Superior temporal gyrus (tissue), 1 donor: ENCODE measurements around the gene SLC29A4.
A peak's percentile ranks its signal among the peaks of the same experiment; 100 is the strongest.
"Not testable (repeated sequence)": the region's sequence is repeated elsewhere in the genome, so short reads cannot be mapped to it uniquely, and the experiment has no call there.

Source experiments
- DNase-seq: peaks from one replicate; pipeline ENCODE4 v3.0.0-alpha.2; 2016; ENCODE audit errors: extremely low spot score

Gene SLC29A4

GRCh38 chr7:5274441-5274840, 8.3 kb upstream of the SLC29A4 start:
- DNase-seq = no peak

GRCh38 chr7:5274985-5275431, 7.7 kb upstream of the SLC29A4 start:
- DNase-seq = not testable (repeated sequence)

GRCh38 chr7:5275510-5275909, 7.2 kb upstream of the SLC29A4 start:
- not testable (repeated sequence) for DNase-seq

GRCh38 chr7:5276123-5276522, 6.6 kb upstream of the SLC29A4 start:
- not testable (repeated sequence) for DNase-seq

- DNase-seq = no peak
Measured at GRCh38 chr7:5276611-5277010, 6.1 kb upstream of the SLC29A4 start.

- DNase-seq = no peak
Measured at GRCh38 chr7:5278766-5279165, 4.0 kb upstream of the SLC29A4 start.

- no peak for DNase-seq
Measured at GRCh38 chr7:5279734-5280133, 3.0 kb upstream of the SLC29A4 start.

GRCh38 chr7:5281598-5282500, 894 bp upstream of the SLC29A4 start:
- not testable (repeated sequence) for DNase-seq

- no peak for DNase-seq
Measured at GRCh38 chr7:5283421-5284303, 919 bp downstream of the SLC29A4 start.

GRCh38 chr7:5284304-5285281, 1.9 kb downstream of the SLC29A4 start:
- DNase-seq = peak; percentile 24

GRCh38 chr7:5286933-5287332, 4.2 kb downstream of the SLC29A4 start:
- DNase-seq = no peak

GRCh38 chr7:5287373-5287772, 4.6 kb downstream of the SLC29A4 start:
- not testable (repeated sequence) for DNase-seq

GRCh38 chr7:5287802-5288201, 5.1 kb downstream of the SLC29A4 start:
- no peak for DNase-seq

GRCh38 chr7:5288560-5288959, 5.8 kb downstream of the SLC29A4 start:
- not testable (repeated sequence) for DNase-seq

- DNase-seq = no peak
Measured at GRCh38 chr7:5289355-5289754, 6.6 kb downstream of the SLC29A4 start.

- DNase-seq = no peak
Measured at GRCh38 chr7:5291301-5291700, 8.6 kb downstream of the SLC29A4 start.

- DNase-seq = not testable (repeated sequence)
Measured at GRCh38 chr7:5291711-5292335, 9.1 kb downstream of the SLC29A4 start.

- DNase-seq = no peak
Measured at GRCh38 chr7:5294169-5294987, 11.6 kb downstream of the SLC29A4 start.

GRCh38 chr7:5295039-5296014, 12.6 kb downstream of the SLC29A4 start:
- DNase-seq = no peak
